ENCODE results near the gene DDX39B.
"Not testable (repeated sequence)": the region's sequence is repeated elsewhere in the genome, so short reads cannot be mapped to it uniquely, and the experiment has no call there.

The DDX39B gene

GRCh38 chr6:31575952-31576685 is 34.3 kb upstream of the DDX39B start:
- H3K4me3 ChIP-seq (ENCODE audit: low read depth, low read length) = no peak overlapping the region

- no peak within 1 kb of the TSS for H3K4me3 ChIP-seq (ENCODE audit: low read depth, low read length)
Observed at GRCh38 chr6:31575335-31575901, 33.6 kb upstream of the DDX39B start, which contains the start of gene TNF. TNF (plus strand) TSS chr6:31575565; CDS start chr6:31575742, 177 bp downstream.

DNA sequence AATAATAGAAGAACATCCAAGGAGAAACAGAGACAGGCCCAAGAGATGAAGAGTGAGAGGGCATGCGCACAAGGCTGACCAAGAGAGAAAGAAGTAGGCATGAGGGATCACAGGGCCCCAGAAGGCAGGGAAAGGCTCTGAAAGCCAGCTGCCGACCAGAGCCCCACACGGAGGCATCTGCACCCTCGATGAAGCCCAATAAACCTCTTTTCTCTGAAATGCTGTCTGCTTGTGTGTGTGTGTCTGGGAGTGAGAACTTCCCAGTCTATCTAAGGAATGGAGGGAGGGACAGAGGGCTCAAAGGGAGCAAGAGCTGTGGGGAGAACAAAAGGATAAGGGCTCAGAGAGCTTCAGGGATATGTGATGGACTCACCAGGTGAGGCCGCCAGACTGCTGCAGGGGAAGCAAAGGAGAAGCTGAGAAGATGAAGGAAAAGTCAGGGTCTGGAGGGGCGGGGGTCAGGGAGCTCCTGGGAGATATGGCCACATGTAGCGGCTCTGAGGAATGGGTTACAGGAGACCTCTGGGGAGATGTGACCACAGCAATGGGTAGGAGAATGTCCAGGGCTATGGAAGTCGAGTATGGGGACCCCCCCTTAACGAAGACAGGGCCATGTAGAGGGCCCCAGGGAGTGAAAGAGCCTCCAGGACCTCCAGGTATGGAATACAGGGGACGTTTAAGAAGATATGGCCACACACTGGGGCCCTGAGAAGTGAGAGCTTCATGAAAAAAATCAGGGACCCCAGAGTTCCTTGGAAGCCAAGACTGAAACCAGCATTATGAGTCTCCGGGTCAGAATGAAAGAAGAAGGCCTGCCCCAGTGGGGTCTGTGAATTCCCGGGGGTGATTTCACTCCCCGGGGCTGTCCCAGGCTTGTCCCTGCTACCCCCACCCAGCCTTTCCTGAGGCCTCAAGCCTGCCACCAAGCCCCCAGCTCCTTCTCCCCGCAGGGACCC is 32.6 kb upstream of the DDX39B start:
- H3K4me3 ChIP-seq (ENCODE audit: low read depth, low read length) = no peak overlapping the region

DNA sequence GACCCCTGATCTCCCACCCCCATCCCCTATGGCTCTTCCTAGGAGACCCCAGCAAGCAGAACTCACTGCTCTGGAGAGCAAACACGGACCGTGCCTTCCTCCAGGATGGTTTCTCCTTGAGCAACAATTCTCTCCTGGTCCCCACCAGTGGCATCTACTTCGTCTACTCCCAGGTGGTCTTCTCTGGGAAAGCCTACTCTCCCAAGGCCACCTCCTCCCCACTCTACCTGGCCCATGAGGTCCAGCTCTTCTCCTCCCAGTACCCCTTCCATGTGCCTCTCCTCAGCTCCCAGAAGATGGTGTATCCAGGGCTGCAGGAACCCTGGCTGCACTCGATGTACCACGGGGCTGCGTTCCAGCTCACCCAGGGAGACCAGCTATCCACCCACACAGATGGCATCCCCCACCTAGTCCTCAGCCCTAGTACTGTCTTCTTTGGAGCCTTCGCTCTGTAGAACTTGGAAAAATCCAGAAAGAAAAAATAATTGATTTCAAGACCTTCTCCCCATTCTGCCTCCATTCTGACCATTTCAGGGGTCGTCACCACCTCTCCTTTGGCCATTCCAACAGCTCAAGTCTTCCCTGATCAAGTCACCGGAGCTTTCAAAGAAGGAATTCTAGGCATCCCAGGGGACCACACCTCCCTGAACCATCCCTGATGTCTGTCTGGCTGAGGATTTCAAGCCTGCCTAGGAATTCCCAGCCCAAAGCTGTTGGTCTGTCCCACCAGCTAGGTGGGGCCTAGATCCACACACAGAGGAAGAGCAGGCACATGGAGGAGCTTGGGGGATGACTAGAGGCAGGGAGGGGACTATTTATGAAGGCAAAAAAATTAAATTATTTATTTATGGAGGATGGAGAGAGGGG is 31.7 kb upstream of the DDX39B start:
- no peak overlapping the region for H3K4me3 ChIP-seq (ENCODE audit: low read depth, low read length)

GRCh38 chr6:31572041-31572911 is 30.5 kb upstream of the DDX39B start, which contains the start of gene LTA:
LTA (plus strand) TSS chr6:31572289; CDS start chr6:31572743, 454 bp downstream.
- H3K4me3 ChIP-seq (ENCODE audit: low read depth, low read length) = no peak within 1 kb of the TSS

DNA sequence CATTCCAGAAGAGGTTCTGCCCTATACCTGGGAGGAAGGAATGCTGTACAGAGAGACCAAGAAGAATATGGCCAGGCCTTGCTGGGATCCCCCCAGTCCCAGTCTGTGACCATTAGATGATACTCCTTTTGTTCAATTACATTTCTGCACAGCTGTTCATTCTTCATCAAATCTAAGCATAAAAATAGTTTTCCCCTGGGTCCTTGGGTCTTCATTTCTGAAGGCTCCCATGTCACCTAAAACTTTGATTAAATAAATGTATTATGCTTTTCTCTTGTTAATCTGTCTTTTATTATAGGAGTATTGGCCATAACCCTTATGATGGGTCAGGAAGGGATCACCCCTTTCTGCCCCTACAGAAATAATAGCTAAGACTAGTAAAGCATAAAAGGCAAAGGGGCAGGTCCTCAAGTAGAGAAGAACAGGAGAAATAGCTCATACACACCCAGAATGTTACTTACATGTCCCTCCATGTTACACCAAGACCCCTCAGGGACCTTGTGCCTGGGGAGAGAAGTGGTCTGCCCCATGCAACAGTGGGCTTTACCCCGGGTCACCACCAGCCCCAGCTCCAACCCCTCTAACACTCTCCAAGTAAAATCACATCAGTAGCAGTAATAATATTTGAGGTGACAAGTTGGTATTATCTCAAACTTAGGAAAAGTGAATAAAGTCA is 28.2 kb upstream of the DDX39B start:
- no peak overlapping the region for H3K4me3 ChIP-seq (ENCODE audit: low read depth, low read length)

- no peak overlapping the region for H3K4me3 ChIP-seq (ENCODE audit: low read depth, low read length)
Observed at GRCh38 chr6:31568537-31568961, 26.7 kb upstream of the DDX39B start.

DNA sequence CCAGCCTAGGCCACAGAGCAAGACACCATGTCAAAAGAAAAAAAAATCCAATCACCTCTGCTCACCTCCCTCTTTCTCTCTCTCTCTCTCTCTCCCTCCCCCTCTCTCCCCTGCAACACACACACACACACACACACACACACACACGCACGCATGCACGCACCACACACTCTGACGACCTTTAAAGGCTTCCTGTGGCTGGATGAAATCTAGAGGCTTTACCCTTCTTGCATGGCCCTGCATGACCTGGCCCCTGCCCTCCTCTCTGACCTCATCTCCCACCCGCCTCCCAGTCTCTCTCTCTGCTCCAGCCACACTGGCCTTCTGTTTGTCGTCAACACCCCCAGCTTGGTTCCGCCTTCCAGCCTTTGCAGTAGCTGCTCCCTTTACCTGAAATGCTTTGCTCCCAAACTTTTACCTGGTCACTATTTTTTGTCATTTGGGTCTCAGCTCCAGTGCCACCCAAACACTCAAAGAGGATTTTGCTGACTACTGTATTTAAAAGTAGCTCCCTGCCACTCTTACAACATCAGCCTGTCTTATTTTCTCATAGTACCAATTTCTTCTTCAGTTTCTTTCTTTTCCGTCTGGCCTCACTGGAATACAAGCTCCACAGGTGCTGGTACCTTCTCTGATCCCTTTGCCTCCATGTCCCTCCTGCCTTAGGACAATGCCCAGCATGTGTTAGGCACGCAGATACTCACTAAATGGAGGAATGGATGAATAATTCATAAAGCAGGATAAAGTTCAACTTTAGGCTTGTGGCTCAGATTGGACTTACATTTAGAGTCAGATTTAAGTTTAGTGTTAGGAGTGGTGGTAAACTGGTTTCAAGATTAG is 25.9 kb upstream of the DDX39B start:
- H3K4me3 ChIP-seq (ENCODE audit: low read depth, low read length) = no peak overlapping the region

GRCh38 chr6:31560697-31561058 is 18.9 kb upstream of the DDX39B start:
- H3K4me3 ChIP-seq (ENCODE audit: low read depth, low read length) = no peak overlapping the region

GRCh38 chr6:31559958-31560696 is 18.3 kb upstream of the DDX39B start:
- H3K4me3 ChIP-seq (ENCODE audit: low read depth, low read length) = no peak overlapping the region

DNA sequence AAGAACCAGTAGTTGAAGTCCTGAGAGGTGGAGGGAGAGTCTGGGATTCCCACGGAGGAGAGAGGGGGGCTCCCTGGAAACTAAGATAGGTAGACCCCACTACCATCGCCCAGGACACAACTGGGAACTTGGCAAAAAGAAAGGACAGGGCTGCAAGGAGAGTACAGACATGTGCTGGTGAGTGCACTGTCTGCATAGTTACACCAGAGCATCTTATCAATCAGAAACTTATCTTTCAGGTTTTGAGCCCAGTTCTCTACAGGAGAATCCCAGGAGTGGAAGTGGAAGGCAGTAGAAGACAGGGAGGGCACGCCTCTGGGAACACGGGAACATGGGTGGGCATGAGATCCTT is 17.8 kb upstream of the DDX39B start:
- no peak overlapping the region for H3K4me3 ChIP-seq (ENCODE audit: low read depth, low read length)

- no peak overlapping the region for H3K4me3 ChIP-seq (ENCODE audit: low read depth, low read length)
Observed at GRCh38 chr6:31558631-31559500, 17.1 kb upstream of the DDX39B start.

GRCh38 chr6:31558318-31558625 is 16.5 kb upstream of the DDX39B start:
- no peak overlapping the region for H3K4me3 ChIP-seq (ENCODE audit: low read depth, low read length)

GRCh38 chr6:31557443-31558317 is 15.9 kb upstream of the DDX39B start:
- no peak overlapping the region for H3K4me3 ChIP-seq (ENCODE audit: low read depth, low read length)

- H3K4me3 ChIP-seq (ENCODE audit: low read depth, low read length) = no peak overlapping the region
Observed at GRCh38 chr6:31556307-31556706, 14.5 kb upstream of the DDX39B start.

DNA sequence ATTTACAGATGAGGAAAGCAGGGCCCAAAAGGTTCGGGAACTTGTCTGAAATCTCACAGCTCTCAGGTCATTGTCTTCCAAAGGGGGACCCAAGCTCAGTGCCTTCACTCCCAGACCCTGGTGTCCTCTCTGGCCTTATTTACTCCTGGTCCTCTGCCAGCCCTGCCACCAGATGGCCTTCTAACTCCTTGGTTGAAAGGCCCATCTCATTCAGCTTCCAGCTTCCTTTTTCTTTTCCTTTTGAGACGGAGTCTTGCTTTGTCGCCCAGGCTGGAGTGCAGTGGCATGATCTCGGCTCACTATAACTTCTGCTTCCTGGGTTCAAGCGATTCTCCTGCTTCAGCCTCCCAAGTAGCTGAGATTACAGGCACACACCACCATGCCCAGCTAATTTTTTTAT is 9.6 kb upstream of the DDX39B start:
- H3K4me3 ChIP-seq (ENCODE audit: low read depth, low read length) = not testable (repeated sequence)
